Glutamatergic neuron (in vitro differentiated cells): Measurements from ENCODE around the gene TGFA. TPM values are rescaled to one million over a fixed set of nuclear protein-coding genes. Genes with fewer than 3 reads are reported as not detected.

ENCODE experiments used
- DNase-seq: peaks from one replicate; pipeline ENCODE4 v3.0.0; 2022
- H3K27ac Mint-ChIP-seq: one replicate; pipeline ENCODE4 v1.8.0; 2020; ENCODE audit warnings: mild to moderate bottlenecking, mixed read lengths, inconsistent platforms; ENCODE audit not compliant: unreplicated experiment
- H3K27me3 Mint-ChIP-seq: one replicate; pipeline ENCODE4 v1.8.0; 2020; ENCODE audit warnings: mild to moderate bottlenecking, moderate library complexity, mixed read lengths, inconsistent platforms; ENCODE audit not compliant: unreplicated experiment
- H3K36me3 Mint-ChIP-seq: one replicate; pipeline ENCODE4 v1.8.0; 2020; ENCODE audit warnings: mild to moderate bottlenecking, mixed read lengths, inconsistent platforms; ENCODE audit not compliant: unreplicated experiment
- H3K4me1 Mint-ChIP-seq: one replicate; pipeline ENCODE4 v1.8.0; 2020; ENCODE audit warnings: mild to moderate bottlenecking, low read depth, mixed read lengths, inconsistent platforms; ENCODE audit not compliant: unreplicated experiment
- H3K4me3 Mint-ChIP-seq: one replicate; pipeline ENCODE4 v1.8.0; 2020; ENCODE audit warnings: mild to moderate bottlenecking, mixed read lengths, inconsistent platforms; ENCODE audit not compliant: unreplicated experiment
- H3K9me3 Mint-ChIP-seq: one replicate; pipeline ENCODE4 v1.8.0; 2020; ENCODE audit warnings: mild to moderate bottlenecking, moderate library complexity, mixed read lengths, inconsistent platforms; ENCODE audit not compliant: unreplicated experiment
- total RNA-seq: library from RNA; stranded (reverse); fragmentation: NEBNext Ultra II Directional; extraction: Animal tissue kit (Norgen Biotek cat#: 25700); gene quantifications from one replicate; pipeline ENCODE4 v1.2.1, GENCODE V29; 2021; ENCODE audit not compliant: unreplicated experiment
- TF ChIP-seq, protein P1 (sequence below): fragments of 200-600 bp; sonication (generic); IDR thresholded peaks from one replicate; pipeline ENCODE4 v1.5.0; 2021; ENCODE audit not compliant: partially characterized antibody, unreplicated experiment

The TGFA gene
- total RNA-seq, 1 donor from 2014 or later: 4.7 TPM

DNA sequence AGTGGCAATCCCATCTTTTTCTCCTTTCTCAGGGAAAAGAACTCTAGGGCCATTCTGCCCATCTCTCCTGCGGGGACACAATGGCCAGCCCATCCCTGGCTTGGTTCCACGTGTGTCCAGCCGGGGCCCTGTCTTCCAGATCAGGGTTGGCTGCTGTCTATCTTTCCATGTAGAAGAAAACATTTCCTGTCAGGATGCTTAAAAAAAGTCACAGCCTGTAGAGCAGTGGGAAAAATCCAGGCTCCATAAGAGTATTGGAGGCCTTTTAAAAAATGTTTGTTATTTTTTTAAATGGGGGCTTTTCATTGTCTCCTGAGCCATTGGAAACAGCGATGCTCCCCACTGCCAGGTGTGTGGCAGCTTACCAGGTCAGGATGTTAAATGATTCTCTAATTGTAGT is 105.6 kb downstream of the TGFA start:
- no peak overlapping the region for H3K4me3 Mint-ChIP-seq
- H3K27me3 Mint-ChIP-seq: no peaks in the 10 kb centered on the region
- DNase-seq: no peak
- TF ChIP-seq, protein P1, sequence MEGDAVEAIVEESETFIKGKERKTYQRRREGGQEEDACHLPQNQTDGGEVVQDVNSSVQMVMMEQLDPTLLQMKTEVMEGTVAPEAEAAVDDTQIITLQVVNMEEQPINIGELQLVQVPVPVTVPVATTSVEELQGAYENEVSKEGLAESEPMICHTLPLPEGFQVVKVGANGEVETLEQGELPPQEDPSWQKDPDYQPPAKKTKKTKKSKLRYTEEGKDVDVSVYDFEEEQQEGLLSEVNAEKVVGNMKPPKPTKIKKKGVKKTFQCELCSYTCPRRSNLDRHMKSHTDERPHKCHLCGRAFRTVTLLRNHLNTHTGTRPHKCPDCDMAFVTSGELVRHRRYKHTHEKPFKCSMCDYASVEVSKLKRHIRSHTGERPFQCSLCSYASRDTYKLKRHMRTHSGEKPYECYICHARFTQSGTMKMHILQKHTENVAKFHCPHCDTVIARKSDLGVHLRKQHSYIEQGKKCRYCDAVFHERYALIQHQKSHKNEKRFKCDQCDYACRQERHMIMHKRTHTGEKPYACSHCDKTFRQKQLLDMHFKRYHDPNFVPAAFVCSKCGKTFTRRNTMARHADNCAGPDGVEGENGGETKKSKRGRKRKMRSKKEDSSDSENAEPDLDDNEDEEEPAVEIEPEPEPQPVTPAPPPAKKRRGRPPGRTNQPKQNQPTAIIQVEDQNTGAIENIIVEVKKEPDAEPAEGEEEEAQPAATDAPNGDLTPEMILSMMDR: no peak
- H3K9me3 Mint-ChIP-seq: no peaks in the 10 kb centered on the region
- H3K27ac Mint-ChIP-seq: no peak overlapping the region
- H3K4me1 Mint-ChIP-seq: no peaks in the 10 kb centered on the region
- no peaks in the 10 kb centered on the region for H3K36me3 Mint-ChIP-seq

DNA sequence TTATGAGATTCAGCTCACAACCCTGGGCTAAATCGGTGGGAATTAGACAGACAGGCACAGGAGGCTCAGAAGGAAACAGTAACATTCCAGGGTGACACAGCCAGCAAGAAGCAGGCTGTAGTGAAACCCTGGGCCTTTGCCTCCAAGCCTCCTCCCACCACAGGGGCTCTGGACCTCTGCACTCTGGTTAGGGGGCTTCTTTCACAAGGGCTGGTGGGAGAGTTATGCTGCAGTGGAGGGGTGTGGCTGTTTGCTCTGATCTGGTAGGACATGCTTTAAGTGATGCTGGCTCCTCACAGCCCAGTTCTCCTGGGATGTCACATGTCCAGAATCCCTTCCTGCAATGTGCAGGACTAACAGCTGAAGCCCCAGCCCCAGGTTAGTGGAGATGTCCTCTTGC is 109.9 kb downstream of the TGFA start:
- Mint-ChIP-seq H3K9me3 (no peaks in the 10 kb centered on the region), H3K4me1 (peaks cover 2% of the 10 kb centered on the region), H3K36me3 (no peaks in the 10 kb centered on the region), H3K4me3 (no peak overlapping the region), H3K27me3 (peaks cover 14% of the 10 kb centered on the region), H3K27ac (no peak overlapping the region)
- TF ChIP-seq, protein P1: no peak
- DNase-seq: no peak

DNA sequence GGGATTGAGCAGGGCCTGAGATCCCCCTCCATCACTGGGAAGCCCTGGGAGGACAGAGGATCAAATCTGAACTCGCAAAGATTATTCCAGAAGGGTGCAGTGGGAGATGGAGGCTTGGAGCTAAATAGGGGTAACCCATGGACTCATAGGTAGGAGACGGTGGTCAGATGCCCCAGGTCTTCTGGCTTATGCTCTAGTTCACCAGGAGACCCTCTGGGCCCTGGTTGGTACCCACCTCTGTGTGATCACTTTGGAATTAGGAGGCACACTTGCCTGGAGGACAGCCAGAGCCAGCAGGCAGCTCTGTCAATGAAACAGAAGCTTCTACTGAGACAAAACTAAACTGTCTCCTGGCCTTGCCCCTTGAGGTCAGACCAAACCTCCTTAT is 110.6 kb downstream of the TGFA start:
- Mint-ChIP-seq H3K4me3 (no peak overlapping the region), H3K27ac (no peak overlapping the region), H3K27me3 (peaks cover 14% of the 10 kb centered on the region), H3K4me1 (peaks cover 2% of the 10 kb centered on the region), H3K36me3 (no peaks in the 10 kb centered on the region), H3K9me3 (no peaks in the 10 kb centered on the region)
- TF ChIP-seq, protein P1: no peak
- no peak for DNase-seq

DNA sequence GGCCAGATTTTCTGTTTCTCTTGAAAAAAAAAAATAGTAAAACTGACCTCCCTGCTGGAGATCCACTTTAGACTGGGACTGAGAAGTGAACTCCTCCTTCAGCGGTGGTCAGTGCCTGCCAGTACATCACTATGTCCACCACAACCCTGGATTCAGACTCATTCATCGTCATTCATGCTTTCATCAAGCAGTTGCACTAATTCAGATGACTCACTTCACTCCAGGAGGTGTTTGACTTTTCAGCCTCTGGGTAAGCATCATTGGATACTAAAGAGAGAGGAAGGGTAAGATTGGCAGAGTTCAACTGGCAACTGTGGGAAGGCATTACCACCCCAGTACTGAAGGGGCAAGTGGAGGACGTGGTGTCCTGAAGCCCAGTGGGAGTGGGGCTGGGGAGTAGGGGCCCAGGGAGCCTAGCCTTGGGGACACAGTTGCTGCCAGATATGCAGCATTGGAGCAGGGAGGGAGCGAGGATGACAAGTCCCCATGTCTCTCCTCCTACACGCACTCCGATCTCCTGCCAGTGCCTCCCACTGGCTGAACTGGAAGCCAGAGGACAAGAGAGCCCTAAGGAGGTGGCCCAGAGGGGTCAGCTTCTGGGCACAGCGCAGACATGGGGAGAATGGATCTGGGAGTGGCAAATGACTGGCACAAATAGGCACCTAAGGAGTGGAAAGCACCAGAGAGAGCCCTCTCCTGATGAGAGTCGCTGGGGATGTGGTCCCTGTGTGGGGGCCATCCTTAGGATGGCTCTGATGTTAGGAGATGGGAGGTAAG is 111.1 kb downstream of the TGFA start:
- H3K36me3 Mint-ChIP-seq: no peaks in the 10 kb centered on the region
- TF ChIP-seq, protein P1: no peak
- no peak overlapping the region for H3K4me3 Mint-ChIP-seq
- peaks cover 2% of the 10 kb centered on the region for H3K4me1 Mint-ChIP-seq
- H3K9me3 Mint-ChIP-seq: no peaks in the 10 kb centered on the region
- no peak overlapping the region for H3K27ac Mint-ChIP-seq
- DNase-seq: no peak
- H3K27me3 Mint-ChIP-seq: peaks cover 14% of the 10 kb centered on the region

DNA sequence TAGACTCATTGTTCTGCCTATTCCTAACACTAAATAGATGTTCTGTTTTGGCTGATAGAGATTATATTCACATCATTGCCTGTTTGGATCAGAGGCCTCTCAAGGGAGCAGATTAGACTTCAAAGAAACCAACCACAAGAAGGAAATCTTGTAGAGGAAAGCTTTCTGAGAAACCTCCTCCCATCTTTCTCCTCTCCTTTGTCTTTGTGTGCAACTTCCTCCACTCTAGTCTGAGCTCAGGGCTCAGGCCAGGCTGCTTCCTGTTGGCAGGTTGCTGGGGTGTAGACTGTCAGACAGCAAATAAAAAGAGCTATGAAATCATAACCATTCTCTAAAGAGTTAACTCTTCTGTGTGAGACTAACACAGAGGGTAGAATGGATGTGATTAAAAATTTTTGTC is 113.0 kb downstream of the TGFA start:
- TF ChIP-seq, protein P1: no peak
- Mint-ChIP-seq H3K4me3 (no peak overlapping the region), H3K36me3 (no peaks in the 10 kb centered on the region), H3K9me3 (no peaks in the 10 kb centered on the region), H3K4me1 (peaks cover 2% of the 10 kb centered on the region), H3K27me3 (peaks cover 14% of the 10 kb centered on the region), H3K27ac (no peak overlapping the region)
- DNase-seq: no peak
